K562 (cell line): ENCODE data around the gene CSNK1D. TPM values are rescaled to one million over a fixed set of nuclear protein-coding genes. Genes with fewer than 3 reads are reported as not detected.

Experiments used
- CBX2 ChIP-seq: fragments of 200-600 bp; sonication (generic); IDR thresholded peaks from one replicate; pipeline ENCODE4 v1.6.1; 2012; ENCODE audit warnings: mild to moderate bottlenecking, low read length, inconsistent platforms; ENCODE audit not compliant: insufficient read depth, poor library complexity, severe bottlenecking
- ETV5 ChIP-seq: sonication (generic); formaldehyde crosslinking; IDR thresholded peaks from 2 replicates; pipeline ENCODE4 v1.4.0; 2020; ENCODE audit warnings: low read depth, mild to moderate bottlenecking, missing genetic modification reagents
- MYC ChIP-seq, 2 experiments: fragments of 250-450 bp in 1 of 2; sonication (Bioruptor Pico) in 1 of 2; IDR thresholded peaks; 2 replicates each; pipeline versions ENCODE4 v1.5.1 to v1.6.1; 2012 to 2021; ENCODE audit warnings: low read depth in 2 of 2, borderline replicate concordance in 1 of 2, improper control_type of control experiment in 1 of 2, low read length in 1 of 2, mild to moderate bottlenecking in 1 of 2, moderate library complexity in 1 of 2
- SIX5 ChIP-seq, 2 experiments: IDR thresholded peaks; 2 replicates each; pipeline ENCODE4 v1.6.1; 2011; ENCODE audit warnings: low read length in 2 of 2, borderline replicate concordance in 1 of 2, low read depth in 1 of 2, mild to moderate bottlenecking in 1 of 2, moderate library complexity in 1 of 2; ENCODE audit not compliant: insufficient read depth in 1 of 2
- polyA plus RNA-seq, 8 experiments: library from polyadenylated mRNA; depleted of rRNA in 4 of 8; stranded (reverse) in 5 of 8; unstranded in 3 of 8; fragments of >200 nt; fragmentation: Nextera tagmentation in 2 of 8; fragmentation: Illumina TruSeq in 1 of 8; extraction: Ambion mirVana in 2 of 8; extraction: Trizol in 1 of 8; gene quantifications; 2 replicates each; pipeline versions ENCODE4 v1.2.1 to v1.2.3, GENCODE V29; 2011 to 2014; ENCODE audit warnings: inconsistent platforms in 1 of 8, missing spikeins in 1 of 8
- total RNA-seq, 7 experiments: library from RNA; depleted of rRNA in 6 of 7; stranded (reverse); fragments of >200 nt in 6 of 7; fragmentation: Illumina TruSeq in 2 of 7; extraction: Trizol in 2 of 7; gene quantifications; 2 replicates each; pipeline versions ENCODE4 v1.2.1 to v1.2.3, GENCODE V29; 2011 to 2021; ENCODE audit warnings: low replicate concordance in 1 of 7
- TF ChIP-seq, protein P1 (sequence below): fragments of 250-450 bp; sonication (Bioruptor Pico); IDR thresholded peaks from 2 replicates; pipeline ENCODE4 v1.8.0; 2022; ENCODE audit warnings: moderate library complexity, mild to moderate bottlenecking, inconsistent platforms
- TF ChIP-seq, protein P2 (sequence below): fragments of 450-650 bp; IDR thresholded peaks from 2 replicates; pipeline ENCODE4 v1.6.1; 2017; ENCODE audit warnings: antibody characterized with exemption, mild to moderate bottlenecking
- TF ChIP-seq, protein P3 (sequence below): fragments of 150-350 bp; IDR thresholded peaks from 2 replicates; pipeline ENCODE4 v1.6.1; 2014; ENCODE audit warnings: low read depth, mild to moderate bottlenecking, low read length, borderline replicate concordance
- TF ChIP-seq, protein P4 (sequence below): fragments of 250-450 bp; sonication (Bioruptor Pico); IDR thresholded peaks from 2 replicates; pipeline ENCODE4 v1.8.0; 2022; ENCODE audit warnings: moderate library complexity, mild to moderate bottlenecking, inconsistent platforms

The CSNK1D gene
- total and polyA plus RNA-seq, 9 of the 15 experiments (the other 6 are each of a cell fraction or from before 2014, with no cell fraction given) = 6.5 to 133 (median 41.3) TPM

DNA sequence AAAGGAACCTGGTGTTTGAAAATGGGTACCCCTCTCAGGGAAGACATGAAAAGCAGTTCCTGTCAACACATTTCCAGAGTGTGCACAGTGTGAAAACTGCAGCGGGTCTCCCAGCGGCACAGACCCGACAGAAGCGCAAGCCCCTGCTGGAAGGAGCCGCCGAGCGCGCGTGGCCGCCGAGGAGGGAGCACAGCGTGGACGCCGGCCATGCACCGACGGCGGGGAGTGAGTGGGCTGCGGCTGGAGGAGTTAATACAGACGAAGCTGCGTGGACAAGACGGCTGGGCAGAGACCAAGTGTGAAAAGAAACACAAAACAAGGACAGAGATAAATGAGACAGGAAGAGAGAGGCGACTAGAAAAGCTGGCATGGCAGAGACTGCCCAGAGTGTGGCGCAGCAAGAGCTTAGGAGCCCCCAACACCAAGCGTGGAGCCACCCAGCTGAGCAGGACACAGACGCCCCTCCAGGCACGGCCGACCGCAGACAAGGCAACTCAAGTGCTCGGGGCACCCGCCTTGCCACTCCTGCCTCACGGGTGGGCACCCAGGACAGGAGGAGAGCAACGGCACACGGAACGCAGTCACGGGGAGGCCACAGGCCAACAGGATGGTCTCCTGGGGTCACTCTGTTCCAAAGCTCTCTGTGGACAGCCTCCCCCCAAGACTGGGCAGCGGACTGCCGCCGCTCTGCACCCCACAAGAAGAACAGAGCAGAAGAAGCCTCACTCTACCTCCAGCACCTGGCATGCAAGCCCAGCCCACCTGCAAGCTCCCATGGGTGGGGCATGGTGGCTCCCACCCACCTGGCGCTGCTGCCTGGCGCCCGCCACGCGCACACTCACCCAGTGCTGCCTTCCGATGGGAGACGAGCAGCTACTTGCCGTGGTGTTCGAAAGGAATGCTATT, 28.1 kb downstream of the CSNK1D start (continued):
- TF ChIP-seq, protein P1, sequence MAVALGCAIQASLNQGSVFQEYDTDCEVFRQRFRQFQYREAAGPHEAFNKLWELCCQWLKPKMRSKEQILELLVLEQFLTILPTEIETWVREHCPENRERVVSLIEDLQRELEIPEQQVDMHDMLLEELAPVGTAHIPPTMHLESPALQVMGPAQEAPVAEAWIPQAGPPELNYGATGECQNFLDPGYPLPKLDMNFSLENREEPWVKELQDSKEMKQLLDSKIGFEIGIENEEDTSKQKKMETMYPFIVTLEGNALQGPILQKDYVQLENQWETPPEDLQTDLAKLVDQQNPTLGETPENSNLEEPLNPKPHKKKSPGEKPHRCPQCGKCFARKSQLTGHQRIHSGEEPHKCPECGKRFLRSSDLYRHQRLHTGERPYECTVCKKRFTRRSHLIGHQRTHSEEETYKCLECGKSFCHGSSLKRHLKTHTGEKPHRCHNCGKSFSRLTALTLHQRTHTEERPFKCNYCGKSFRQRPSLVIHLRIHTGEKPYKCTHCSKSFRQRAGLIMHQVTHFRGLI = no peak
- TF ChIP-seq, protein P2, sequence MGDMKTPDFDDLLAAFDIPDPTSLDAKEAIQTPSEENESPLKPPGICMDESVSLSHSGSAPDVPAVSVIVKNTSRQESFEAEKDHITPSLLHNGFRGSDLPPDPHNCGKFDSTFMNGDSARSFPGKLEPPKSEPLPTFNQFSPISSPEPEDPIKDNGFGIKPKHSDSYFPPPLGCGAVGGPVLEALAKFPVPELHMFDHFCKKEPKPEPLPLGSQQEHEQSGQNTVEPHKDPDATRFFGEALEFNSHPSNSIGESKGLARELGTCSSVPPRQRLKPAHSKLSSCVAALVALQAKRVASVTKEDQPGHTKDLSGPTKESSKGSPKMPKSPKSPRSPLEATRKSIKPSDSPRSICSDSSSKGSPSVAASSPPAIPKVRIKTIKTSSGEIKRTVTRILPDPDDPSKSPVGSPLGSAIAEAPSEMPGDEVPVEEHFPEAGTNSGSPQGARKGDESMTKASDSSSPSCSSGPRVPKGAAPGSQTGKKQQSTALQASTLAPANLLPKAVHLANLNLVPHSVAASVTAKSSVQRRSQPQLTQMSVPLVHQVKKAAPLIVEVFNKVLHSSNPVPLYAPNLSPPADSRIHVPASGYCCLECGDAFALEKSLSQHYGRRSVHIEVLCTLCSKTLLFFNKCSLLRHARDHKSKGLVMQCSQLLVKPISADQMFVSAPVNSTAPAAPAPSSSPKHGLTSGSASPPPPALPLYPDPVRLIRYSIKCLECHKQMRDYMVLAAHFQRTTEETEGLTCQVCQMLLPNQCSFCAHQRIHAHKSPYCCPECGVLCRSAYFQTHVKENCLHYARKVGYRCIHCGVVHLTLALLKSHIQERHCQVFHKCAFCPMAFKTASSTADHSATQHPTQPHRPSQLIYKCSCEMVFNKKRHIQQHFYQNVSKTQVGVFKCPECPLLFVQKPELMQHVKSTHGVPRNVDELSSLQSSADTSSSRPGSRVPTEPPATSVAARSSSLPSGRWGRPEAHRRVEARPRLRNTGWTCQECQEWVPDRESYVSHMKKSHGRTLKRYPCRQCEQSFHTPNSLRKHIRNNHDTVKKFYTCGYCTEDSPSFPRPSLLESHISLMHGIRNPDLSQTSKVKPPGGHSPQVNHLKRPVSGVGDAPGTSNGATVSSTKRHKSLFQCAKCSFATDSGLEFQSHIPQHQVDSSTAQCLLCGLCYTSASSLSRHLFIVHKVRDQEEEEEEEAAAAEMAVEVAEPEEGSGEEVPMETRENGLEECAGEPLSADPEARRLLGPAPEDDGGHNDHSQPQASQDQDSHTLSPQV = no peak
- no peak for TF ChIP-seq SIX5 (IDR thresholded peaks at IDR 0.05; ENCODE audit: borderline replicate concordance in 1 of 2, insufficient read depth in 1 of 2, low read depth in 1 of 2, low read length in 2 of 2)
- no peak for TF ChIP-seq ETV5
- TF ChIP-seq CBX2 = no peak
- no peak for TF ChIP-seq MYC (IDR thresholded peaks at IDR 0.05; ENCODE audit: low read depth, low read length)
- no peak for TF ChIP-seq MYC (CRISPR knock-in tag; IDR thresholded peaks at IDR 0.05; ENCODE audit: borderline replicate concordance, low read depth)
- TF ChIP-seq, protein P3, sequence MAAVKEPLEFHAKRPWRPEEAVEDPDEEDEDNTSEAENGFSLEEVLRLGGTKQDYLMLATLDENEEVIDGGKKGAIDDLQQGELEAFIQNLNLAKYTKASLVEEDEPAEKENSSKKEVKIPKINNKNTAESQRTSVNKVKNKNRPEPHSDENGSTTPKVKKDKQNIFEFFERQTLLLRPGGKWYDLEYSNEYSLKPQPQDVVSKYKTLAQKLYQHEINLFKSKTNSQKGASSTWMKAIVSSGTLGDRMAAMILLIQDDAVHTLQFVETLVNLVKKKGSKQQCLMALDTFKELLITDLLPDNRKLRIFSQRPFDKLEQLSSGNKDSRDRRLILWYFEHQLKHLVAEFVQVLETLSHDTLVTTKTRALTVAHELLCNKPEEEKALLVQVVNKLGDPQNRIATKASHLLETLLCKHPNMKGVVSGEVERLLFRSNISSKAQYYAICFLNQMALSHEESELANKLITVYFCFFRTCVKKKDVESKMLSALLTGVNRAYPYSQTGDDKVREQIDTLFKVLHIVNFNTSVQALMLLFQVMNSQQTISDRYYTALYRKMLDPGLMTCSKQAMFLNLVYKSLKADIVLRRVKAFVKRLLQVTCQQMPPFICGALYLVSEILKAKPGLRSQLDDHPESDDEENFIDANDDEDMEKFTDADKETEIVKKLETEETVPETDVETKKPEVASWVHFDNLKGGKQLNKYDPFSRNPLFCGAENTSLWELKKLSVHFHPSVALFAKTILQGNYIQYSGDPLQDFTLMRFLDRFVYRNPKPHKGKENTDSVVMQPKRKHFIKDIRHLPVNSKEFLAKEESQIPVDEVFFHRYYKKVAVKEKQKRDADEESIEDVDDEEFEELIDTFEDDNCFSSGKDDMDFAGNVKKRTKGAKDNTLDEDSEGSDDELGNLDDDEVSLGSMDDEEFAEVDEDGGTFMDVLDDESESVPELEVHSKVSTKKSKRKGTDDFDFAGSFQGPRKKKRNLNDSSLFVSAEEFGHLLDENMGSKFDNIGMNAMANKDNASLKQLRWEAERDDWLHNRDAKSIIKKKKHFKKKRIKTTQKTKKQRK = no peak
- TF ChIP-seq, protein P4, sequence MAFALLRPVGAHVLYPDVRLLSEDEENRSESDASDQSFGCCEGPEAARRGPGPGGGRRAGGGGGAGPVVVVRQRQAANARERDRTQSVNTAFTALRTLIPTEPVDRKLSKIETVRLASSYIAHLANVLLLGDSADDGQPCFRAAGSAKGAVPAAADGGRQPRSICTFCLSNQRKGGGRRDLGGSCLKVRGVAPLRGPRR (CRISPR knock-in tag) = no peak
